NCI-H446 (cell line): Measurements from ENCODE around the gene LTBP3.
"Not testable (repeated sequence)": the region's sequence is repeated elsewhere in the genome, so short reads cannot be mapped to it uniquely, and the experiment has no call there.

ENCODE experiments used
- DNase-seq, 2 experiments: peaks; one replicate each; lab custom pipeline; 2025; lab: John Stamatoyannopoulos, UW

LTBP3 gene

DNA sequence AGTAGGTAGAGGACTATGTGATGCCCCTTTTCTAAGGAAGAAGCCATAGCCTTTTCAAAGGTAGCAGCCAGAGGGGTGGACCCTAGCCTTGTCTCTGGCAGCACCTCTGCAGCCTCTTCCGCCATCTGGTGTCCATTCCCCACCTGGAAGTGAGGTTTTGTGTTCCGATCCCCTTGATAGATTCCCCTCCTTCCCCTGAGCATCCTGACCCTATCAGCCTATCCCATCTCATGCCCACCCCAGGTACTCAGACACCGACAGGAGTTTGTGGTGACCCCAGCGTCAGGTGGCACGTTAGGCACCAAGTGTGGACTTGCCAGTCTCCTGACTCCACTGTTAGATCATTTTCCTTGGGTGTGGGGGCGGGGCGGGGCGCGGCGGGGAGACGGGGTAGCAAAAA lies 13.8 kb upstream of the LTBP3 start:
- peak in 1 of 2 experiments; percentile 36 for DNase-seq

DNA sequence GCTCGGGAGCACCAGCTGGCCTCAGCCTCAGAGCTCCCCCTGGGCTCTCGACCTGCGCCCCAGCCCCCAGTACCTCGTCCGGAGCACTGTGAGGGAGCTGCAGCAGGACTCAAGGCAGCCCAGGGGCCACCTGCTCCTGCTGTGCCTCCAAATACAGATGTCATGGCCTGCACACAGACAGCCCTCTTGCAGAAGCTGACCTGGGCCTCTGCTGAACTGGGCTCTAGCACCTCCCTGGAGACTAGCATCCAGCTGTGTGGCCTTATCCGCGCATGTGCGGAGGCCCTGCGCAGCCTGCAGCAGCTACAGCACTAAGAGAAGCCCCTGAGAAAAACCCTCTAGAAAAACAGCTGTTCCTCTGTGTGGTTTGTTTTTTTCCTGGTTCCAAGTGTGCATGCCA lies 13.3 kb upstream of the LTBP3 start:
- no peak for DNase-seq

DNA sequence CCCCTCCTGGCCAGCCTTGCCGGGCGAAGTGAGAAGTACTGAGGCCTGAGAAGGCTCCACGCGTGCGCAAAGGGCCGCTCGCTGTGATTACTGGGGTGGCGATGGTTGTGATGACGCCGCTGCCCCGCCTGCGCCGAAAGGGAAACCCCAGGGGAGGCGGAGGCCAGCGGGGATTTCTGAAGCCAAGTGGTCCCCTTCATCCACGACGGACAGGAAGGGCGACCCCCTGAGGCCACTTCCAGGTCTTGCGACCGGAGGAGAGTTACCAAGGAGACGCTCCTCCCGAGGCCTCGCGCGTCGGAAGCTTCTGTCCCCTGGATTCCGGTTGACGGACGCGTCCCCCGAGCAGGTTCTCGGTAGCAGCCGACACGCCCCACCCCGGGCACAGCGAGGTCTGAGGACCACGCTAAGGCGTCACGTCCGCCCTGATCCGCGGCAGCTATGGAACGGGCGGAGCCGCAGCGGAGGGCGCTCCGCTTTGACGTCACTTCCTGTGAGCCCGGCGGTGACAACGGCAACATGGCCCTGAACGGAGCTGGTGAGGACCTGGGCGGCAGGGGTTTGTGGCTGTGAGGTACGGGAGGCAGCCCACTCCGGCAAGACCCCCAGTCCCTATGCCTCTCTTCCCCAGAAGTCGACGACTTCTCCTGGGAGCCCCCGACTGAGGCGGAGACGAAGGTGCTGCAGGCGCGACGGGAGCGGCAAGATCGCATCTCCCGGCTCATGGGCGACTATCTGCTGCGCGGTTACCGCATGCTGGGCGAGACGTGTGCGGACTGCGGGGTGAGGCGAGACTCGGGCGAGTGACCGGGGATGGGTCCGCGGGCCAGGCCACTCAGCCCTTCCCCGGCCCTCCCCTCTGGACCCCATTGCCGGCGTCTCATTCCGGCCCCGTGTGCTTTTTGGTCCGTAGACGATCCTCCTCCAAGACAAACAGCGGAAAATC lies 12.1 kb upstream of the LTBP3 start, which contains the start of gene ZNRD2:
TSS of gene ZNRD2 (plus strand) at position 505 of the 946 bp plus-strand sequence. CDS start at position 520, 15 bp downstream.
- peak; percentile 97 to 99 for DNase-seq

DNA sequence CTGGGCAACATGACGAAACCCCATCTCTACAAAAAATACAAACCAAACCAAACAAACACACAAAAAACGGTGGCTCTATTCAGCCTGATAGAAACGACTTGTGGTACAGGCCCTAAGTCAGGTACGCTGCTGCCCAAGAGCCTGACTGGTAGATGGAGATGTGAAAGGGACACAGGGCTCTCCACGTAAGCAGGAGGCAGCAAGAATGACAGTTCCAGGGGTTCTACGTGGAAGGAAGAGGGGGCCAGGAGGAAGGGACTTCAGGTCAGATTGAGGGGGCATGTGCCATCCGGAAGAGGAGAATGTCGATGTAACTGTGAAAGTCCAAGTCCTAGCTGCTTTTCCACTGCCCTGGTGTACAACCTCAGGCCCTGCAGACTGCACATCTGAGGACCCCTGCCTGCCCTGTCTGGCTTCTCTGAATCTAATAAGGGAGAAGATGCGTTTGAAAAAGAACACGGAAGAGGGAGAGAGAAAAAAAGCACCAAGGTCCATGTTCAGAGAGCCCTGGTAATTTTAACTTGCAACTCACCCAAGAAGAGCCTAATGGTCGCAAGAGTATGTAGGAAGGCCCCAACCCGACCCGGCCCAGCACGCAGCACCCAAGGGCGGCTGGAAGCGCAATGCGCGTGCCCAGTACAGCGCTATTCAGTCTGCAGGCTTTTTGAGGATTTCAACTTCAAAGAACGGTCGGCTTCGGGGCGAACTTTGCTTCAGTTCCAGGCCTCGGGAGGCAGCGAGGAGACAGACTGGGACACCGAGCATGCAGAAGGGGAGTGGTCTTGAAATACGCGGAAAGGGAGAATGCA lies 11.2 kb upstream of the LTBP3 start:
- no peak for DNase-seq

DNA sequence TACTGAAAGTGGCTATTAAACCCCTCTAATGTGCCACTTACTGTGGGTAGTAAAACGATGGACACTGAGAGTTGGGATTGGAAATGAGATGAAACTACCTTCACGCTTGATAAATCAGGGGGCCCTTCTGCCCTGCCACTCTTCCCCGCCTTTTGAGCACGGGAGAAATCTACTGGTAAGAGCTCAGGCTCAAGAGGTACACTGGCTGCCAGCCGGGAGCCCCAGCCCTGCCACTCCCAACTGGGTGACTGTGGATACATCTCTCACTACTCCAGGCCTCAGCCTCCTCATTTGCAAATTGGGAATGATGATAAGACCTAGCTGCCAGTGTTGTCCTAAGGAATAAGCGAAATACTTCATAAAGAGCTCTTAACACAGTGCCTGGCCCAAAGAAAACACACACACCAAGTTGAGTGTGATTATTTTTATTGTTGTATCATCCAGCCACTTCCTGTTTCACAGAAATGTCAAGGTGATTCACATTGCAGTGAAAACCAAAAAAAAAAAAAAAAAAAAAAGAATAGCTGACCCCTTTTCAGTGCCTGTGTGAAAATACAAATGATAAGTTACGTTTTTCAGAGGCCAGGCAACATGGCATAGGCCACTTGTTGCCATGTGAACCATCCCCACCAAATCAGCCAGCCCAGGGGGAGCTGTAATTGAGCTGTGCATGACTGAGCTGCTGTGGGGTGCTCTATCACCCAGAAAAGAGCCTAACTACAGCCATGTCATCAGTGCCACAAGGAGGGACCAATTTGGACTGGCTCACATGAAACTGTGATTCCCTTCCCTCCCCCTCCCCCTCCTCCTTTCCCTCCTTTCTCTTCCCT lies 7.7 kb upstream of the LTBP3 start:
- DNase-seq, result no peak

DNA sequence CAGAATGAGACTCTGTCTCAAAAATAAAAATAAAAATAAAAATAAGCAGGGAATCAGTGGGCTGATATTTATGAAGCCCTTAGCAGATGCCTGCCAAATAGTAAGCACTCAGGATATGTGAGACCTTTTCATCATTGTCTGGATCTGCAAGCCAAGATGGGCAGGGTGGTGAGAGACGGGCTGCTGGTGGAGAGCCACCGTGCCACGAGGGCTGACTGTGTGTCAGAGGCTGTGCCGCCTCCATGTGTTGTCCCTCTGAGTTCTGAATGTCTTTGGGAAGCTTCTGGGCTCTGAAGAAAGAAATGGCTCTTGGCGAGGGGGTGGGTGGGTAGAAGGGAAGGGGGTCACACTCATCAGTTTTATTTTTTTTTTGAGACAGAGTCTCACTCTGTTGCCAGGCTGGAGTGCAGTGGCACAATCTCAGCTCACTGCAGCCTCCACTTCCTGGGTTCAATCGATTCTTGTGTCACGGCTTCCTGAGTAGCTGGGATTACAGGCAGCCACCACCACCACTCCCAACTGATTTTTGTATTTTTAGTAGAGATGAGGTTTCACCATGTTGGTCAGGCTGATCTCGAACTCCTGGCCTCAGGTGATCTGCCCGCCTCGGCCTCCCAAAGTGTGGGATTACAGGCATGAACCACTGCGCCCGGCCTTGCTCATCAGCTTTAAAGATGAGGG lies 6.9 kb upstream of the LTBP3 start:
- DNase-seq, result not testable (repeated sequence)

DNA sequence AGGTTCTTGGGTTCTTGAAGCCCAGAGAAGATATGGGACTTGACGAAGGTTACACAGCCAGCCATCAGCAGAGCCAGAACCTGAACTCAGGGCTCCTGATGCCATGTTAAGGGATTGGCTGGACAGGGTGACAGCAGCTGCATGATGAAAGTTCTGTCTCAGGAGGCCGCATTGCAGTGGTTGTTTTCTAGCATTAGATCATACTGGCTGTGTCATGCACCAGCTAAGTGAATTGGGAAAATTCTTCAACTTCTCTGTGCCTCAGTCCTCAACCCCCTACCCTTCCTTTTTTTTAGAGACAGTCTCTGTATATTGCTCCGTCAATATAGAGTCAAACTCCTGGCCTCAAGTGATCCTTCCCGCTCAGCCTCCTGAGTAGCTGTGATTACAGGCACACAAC lies 5.4 kb upstream of the LTBP3 start:
- DNase-seq, result no peak

DNA sequence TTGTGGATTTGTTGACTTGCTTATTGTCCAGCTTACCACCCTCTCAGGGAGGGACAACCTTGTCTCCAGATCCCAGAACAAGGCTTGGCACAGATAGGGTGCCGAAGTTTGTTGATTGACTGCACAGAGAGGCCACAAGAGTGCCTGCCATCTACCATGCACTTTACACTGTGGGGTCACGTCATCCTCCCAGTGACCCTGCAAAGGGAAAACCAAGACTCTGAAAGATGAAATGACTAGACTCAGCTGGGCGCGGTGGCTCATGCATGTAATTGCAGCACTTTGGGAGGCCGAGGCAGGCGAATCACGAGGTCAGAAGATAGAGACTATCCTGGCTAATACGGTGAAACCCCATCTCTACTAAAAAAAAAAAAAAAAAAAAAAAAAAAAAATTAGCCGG lies 4.6 kb upstream of the LTBP3 start:
- DNase-seq, result no peak

DNA sequence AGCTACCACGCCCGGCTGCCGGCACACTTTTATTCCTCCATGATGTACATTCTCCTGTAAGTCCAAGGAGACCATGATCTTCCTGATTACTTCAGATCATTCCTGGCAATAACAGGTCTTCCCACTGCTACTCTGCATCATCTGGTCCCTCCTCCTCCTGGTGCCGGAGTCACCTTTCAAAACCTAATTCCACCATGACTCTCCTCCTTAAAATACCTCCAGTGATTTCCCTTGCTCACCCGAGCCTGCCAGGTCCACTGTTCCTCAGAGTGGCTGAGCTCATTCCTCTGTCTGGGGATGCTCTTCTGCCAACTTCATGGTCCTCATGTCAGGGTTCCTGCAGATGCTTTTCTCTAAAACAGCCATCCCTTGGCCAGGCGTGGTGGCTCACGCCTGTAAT lies 3.9 kb upstream of the LTBP3 start:
- DNase-seq, result no peak

DNA sequence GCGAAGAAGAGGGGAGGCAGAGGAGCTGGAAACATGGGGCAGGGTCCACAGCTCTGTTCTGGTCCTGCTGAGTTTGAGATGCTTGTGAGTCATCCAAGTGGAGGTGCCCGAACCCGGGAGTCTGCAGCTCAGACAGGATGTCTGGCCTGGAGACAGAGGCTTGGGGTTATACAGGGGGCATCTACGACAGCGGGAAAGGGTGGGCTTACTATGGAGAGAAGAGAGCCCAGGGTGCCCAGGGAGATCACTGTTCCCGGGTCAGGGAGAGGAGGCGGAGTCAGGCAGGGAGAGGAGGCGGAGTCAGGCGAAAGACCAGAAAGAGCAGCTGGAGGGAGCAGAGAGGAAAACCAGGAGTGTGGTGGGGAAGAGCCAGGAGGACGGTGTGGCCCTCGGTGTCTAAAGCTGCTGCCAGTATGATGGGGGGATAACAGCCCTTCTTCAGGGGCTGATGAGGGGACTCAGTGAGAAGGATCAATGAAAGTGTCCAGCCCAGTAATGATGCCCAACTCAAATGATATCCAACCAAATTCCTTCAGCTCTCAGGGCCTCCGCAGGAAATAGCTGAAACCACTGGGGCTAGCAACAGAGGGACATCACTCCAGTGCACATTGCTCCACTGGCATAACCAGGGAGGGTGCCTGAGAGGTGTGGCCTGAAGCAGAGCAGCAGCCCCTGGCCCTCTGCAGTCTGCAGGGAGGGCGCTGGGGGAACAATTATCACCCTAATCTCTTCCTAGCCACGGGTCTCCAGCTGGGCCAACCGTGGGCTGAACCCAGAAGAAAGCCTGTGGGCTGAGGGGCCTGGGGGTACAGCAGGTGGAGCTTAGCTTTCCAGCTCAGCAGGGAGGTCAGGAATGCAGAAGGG lies 2.6 kb upstream of the LTBP3 start:
- peak; percentile 36 to 74 for DNase-seq

DNA sequence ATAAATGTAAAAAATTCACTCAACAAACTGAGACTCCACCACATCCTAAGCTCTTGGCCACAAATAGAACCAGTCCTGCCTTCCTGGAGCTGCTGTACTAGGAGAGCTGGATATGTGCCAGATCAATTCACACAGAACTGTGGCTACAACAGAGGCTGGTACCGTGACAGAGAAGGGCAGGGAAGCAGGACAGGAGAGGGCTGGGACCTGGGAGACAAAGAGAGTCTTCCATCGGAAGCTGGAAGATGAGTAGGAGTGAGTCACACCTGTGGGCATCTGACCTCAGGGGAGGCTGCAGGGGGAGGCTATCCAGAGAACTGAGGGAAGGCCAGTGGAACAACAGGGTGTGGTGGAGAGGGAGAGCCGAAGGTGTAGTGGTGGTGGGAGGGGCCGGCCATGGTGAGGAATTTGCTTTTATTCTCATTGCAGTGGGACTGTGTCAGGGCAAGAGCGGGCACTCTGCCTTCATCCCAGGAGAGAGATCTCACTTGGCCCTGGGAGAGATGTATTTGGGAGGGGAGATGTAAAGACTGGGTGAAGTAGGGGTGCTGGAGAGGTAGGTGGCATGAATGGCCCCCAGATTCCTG lies 1.9 kb upstream of the LTBP3 start:
- peak; percentile 71 to 83 for DNase-seq

DNA sequence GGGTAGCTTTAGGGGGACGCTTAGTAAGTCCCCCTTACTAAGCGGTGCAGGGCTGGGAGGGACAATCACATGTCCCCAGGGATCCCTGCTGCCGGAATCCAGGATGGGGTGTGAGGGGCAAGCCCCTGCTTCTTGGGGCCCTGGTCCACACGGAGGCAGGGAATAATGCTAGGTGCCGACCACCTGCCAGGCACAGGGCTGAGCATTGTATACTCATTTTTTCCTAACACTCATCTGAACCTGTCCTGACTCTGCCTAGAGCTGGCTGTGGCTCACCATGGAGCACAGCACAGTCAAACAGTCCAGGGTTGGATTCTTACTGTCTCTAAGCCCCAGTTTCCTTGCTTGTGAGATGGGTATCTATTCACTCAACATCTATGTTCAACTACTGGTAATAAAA lies 1.4 kb upstream of the LTBP3 start:
- DNase-seq, result peak in 1 of 2 experiments; percentile 66

DNA sequence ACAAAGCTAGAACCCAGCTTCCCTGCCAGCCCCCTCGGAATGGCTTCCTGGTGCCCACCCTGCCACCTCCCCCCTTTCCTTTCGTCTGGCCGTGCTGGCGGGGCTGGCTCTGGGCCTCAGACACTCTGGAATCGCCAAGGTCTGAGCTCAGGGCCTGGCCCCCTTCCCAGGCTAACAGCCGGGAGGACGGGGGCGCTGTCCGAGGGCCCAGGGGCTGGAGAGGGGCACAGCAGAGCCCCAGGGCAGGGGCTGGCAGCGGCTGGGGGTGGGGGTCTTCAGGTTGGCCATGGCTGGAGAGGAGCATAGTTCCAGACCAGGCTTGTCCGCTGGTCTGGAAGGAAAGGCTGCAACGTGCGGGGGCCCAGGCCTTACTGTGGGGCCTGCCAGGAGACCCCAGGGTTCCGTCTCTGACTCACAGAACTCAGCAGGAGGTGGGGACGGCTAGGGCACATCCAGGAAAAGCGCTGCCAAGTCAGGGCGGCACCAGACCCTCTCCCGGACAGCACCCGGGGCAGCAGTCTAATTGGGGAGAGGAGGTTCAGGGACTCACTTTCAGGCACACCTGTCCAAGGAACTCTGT lies 861 bp upstream of the LTBP3 start:
- peak; percentile 70 to 89 for DNase-seq

DNA sequence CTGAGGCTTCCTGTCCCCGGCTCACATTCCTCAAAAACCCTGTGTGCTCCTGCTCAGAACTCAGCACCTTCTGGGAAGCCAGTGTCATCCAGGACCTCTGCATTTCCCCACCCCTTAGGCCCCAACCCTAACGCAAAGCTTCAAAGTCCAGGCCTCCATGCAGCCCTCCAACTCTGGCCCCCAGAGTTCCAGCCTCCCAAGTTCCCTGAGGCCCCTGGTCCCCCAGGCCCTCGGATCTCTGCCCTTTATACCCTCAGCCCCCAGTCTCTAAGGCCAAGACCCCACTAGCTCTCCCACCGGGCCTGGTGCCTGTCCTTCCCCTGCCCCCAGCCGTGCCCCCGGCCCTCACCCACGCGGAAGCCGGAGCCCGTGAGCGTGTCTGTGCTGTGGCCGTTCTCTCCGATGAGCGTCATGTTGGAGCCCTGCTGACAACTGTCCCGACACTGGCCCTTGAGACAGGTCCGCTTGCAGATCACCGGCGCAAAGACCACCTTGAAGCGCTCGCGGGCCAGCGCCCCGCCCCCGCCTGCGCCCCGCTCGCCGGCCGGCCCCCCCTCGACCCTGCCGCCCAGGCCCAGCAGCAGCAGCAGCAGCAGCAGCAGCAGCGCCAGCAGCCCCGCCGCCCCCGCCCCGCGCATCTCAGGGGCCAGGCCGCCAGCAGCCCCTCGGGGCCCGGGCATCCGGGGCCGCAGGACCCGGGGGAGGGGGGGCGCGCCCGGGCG lies 718 bp downstream of the LTBP3 start:
- DNase-seq, result no peak

DNA sequence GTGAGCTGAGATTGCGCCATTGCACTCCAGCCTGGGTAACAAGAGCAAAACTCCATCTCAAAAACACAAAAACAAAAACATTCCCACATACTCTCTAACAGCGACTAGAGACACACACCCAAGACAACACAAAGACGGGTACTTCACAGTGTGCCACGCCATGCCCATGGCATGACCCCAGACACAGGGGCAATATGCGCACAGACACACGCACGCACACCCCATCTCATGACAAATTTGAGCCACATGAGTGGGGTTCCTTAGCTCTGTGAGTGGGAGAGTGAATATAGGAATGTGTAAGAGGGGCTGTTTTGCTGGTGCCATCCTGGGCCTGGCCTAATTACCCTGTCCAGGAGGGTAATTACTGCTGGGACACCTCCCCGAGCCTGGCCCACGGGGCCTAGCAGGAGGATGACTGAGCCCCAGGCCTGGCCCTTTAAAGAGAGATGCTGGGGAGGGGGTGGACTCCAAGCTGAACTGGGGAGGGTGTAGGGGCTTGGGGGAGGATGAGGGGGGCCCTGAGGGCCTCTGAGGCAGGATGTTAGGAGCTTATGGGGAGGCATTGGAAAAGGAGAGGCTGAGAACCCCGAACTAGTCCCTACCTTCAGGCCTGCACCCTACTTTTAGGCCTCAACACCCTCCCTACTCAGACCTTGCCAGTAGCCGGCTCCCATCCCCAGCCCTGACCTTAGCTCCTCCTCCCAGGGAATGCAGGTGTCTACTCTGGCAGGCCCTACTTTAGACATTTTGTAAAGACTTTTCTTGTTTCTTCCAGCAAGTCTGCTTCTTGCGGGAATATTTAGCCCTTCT lies 1.5 kb downstream of the LTBP3 start:
- no peak for DNase-seq

DNA sequence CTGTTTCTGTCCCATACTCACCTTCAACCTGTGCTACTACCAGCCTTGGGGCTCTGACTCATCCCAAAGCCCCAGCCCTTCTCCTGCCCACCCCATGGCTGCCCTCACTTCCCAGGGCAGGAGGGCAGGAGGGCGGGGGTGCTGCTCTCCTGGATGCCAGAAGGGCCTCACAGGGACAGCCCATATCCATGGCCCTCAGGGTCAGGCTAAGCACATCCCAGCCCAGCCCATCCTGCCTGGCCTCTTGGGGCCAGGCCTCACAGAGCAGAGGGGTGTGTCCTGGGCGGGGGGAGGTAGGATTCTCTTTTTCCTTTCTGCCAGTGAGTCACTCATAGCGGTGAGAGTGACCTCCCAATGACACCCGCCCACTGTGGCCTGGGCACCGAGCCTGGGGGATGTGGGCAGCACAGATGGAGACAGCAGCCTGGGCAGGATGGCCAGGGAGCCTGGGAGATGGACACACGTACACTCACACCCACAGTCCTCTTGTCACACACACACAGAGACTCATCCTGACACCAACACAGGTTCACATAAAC lies 2.4 kb downstream of the LTBP3 start:
- no peak for DNase-seq

DNA sequence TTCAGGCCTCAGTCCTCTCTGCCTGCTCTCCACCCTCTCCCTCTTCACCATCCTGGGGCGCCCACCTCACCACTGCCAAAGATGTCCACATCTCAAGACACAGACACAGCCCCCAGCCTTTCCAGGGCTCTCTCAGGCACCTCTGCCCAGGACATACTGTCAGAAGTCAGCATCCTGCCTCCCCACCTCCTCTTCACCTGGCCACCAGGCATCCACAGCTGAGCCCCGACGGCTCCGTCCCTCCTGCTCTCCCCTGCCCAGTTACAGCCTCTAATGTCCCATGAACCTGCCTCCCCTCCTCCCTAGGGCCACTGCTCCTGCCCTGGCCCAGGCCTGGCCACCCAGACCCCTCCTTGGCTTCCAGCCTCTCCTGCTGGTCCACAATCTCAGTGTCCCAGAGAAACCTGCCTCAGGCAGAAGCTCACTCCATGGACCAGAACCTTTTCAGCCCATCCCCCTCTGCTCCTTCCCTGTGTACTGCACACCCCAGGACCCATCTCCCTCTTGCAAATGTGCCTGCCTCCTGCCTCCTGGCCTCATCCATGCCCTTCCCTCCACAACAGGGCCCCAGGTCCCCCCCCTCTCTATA lies 3.2 kb downstream of the LTBP3 start:
- no peak for DNase-seq
